Heart left ventricle (tissue), 13 donors: ENCODE data around the gene SLC9A4.

ENCODE experiments used
- CTCF ChIP-seq, 12 donors: fragments of 200-600 bp; sonication (generic) in 4 of 12; IDR thresholded peaks; one replicate each; pipeline versions ENCODE4 v1.5.0 to v1.8.0; 2018 to 2022; ENCODE audit warnings: antibody characterized with exemption in 12 of 12, mild to moderate bottlenecking in 5 of 12
- POLR2A ChIP-seq, 2 donors: fragments of 450-650 bp; IDR thresholded peaks; one replicate each; pipeline ENCODE4 v1.6.1; 2017; ENCODE audit warnings: antibody characterized with exemption in 2 of 2, mild to moderate bottlenecking in 2 of 2, moderate library complexity in 2 of 2
- donor health status: ischemic (EF 13 %, LVEDD 7.1; RV severe dilation, severe dysfunction).
- donor health status: DM: no; HTN: yes; CAD: no.
- donor health status: DM: no; HTN: no; CAD: no.
- donor health status: ischemic (EF 25% LVEDD 6.9; RV normal size, moderate dysfunction).
- donor health status: ischemic (EF 25% LVEDD 5.7; RV mildly dilated, moderate dysfunction).
- donor health status: ischemic (EF 35%, LVEDD 5.7; RV mildly dilated, moderate dysfunction).
- donor health status: nonischemic (EF 11% LVEDD 7.7; RV severe dilation, severe dysfunction).
- donor health status: DM: yes; HTN: yes; CAD: no.
- donor health status: PGD.
- donor health status: ischemic (EF 29% LVEDD 5.4; RV normal size, mild dysfunction).
- donor health status: nonischemic (EF 23%, LVEDD 6.1; RV moderate dilation, normal function).

DNA sequence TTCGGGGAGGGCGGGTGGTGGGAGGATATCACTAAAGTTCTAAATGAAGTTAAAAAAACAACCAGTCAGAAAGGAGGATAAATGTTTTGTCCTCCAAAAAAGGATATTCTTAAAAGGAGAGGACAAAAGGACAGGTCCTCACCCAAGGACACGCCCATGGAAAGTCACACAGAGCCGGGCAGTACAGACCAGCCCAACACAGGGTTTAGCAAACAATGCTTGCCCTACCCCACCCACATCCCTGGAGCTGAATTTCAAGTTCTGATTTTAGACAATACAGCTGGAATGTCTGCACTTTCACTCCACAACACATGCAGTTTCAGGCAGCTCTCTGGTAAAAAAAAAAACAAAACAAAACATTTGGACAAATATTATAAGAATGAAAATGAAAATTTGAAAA lies 67.9 kb downstream of the SLC9A4 start:
- TF ChIP-seq CTCF (IDR thresholded peaks at IDR 0.05) = no peak
- TF ChIP-seq POLR2A (IDR thresholded peaks at IDR 0.05) = no peak
